ENCODE measurements around the gene HKDC1. TPM values are rescaled to one million over a fixed set of nuclear protein-coding genes. Genes with fewer than 3 reads are reported as not detected.
"Not testable (repeated sequence)": the region's sequence is repeated elsewhere in the genome, so short reads cannot be mapped to it uniquely, and the experiment has no call there.

The HKDC1 gene
- total RNA-seq, 4 donors from 2014 or later, result 26.8 to 39.6 (median 28.0) TPM; not detected in 1

GRCh38 chr10:69250041-69250440 is 29.9 kb downstream of the HKDC1 start:
- no peaks in the 10 kb centered on the region for H3K4me1 ChIP-seq
- no peaks in the 10 kb centered on the region for H3K36me3 ChIP-seq
- H3K27me3 ChIP-seq, result no peaks in the 10 kb centered on the region
- H3K4me3 ChIP-seq, result no peak overlapping the region
- WGBS, 2 donors (ENCODE audit: low coverage in 1 of 2), result 93 to 100% methylated on average over 1 to 13 of the region's 14 CpGs
- intact Hi-C loops (cut with DNase I; ENCODE audit: low total_unique reads) (no loop called here), in situ Hi-C loops (cut with MboI; ENCODE audit: low pct_ligation_motif_present in 1 of 4, low pct_unique_long_range_greater_than_20kb in 1 of 4, low sequenced_read_pairs in 3 of 4) (loop anchor here in 3 of 4 donors (25.0 kb wide), 2 partner anchors 262 to 387 kb away; partner anchors contain the start of gene FAM241B (in 1 of the 3))
- H3K9me3 ChIP-seq, result no peaks in the 10 kb centered on the region
- TF ChIP-seq POLR2AphosphoS5 (IDR thresholded peaks at IDR 0.05) (no peak), EP300 (IDR thresholded peaks at IDR 0.05; ENCODE audit: low read depth) (no peak), POLR2A (IDR thresholded peaks at IDR 0.05) (no peak), CTCF (IDR thresholded peaks at IDR 0.05) (no peak)
- no peak overlapping the region for H3K27ac ChIP-seq
- no peak for DNase-seq

GRCh38 chr10:69251417-69251816 is 31.3 kb downstream of the HKDC1 start:
- H3K9me3 ChIP-seq; H3K4me1 ChIP-seq; H3K36me3 ChIP-seq; DNase-seq; intact Hi-C loops (cut with DNase I; ENCODE audit: low total_unique reads); H3K4me3 ChIP-seq; H3K27ac ChIP-seq; H3K27me3 ChIP-seq: not testable (repeated sequence)
- WGBS, 2 donors (ENCODE audit: low coverage in 1 of 2), result 87 to 90% methylated on average over 2 of the region's 2 CpGs
- in situ Hi-C loops (cut with MboI; ENCODE audit: low pct_ligation_motif_present in 1 of 4, low pct_unique_long_range_greater_than_20kb in 1 of 4, low sequenced_read_pairs in 3 of 4), result loop anchor here in 3 of 4 donors (25.0 kb wide), 2 partner anchors 261 to 386 kb away; partner anchors contain the start of gene FAM241B (in 1 of the 3)

- H3K4me3 ChIP-seq, result no peak overlapping the region
- TF ChIP-seq POLR2AphosphoS5 (IDR thresholded peaks at IDR 0.05), result no peak
- no peak for TF ChIP-seq EP300 (IDR thresholded peaks at IDR 0.05; ENCODE audit: low read depth)
- no peak for TF ChIP-seq CTCF (IDR thresholded peaks at IDR 0.05)
- H3K27ac ChIP-seq, result no peak overlapping the region
- in situ Hi-C loops (cut with MboI; ENCODE audit: low pct_ligation_motif_present in 1 of 4, low pct_unique_long_range_greater_than_20kb in 1 of 4, low sequenced_read_pairs in 3 of 4), result loop anchor here in 3 of 4 donors (25.0 kb wide), 2 partner anchors 259 to 384 kb away; partner anchors contain the start of gene FAM241B (in 1 of the 3)
- no peaks in the 10 kb centered on the region for H3K36me3 ChIP-seq
- no peaks in the 10 kb centered on the region for H3K4me1 ChIP-seq
- intact Hi-C loops (cut with DNase I; ENCODE audit: low total_unique reads), result no loop called here
- no peak for DNase-seq
- H3K27me3 ChIP-seq, result no peaks in the 10 kb centered on the region
- 76% methylated on average over 3 of the region's 3 CpGs; no CpG with 5 or more reads in 1 of the 2 donors for WGBS, 2 donors (ENCODE audit: low coverage in 1 of 2)
- no peaks in the 10 kb centered on the region for H3K9me3 ChIP-seq
Observed at GRCh38 chr10:69253171-69253570, 33.0 kb downstream of the HKDC1 start.

- H3K27ac ChIP-seq, result no peak overlapping the region
- H3K27me3 ChIP-seq, result no peaks in the 10 kb centered on the region
- in situ Hi-C loops (cut with MboI; ENCODE audit: low pct_ligation_motif_present in 1 of 4, low pct_unique_long_range_greater_than_20kb in 1 of 4, low sequenced_read_pairs in 3 of 4) (loop anchor here in 3 of 4 donors (25.0 kb wide), 2 partner anchors 257 to 382 kb away; partner anchors contain the start of gene FAM241B (in 1 of the 3)), intact Hi-C loops (cut with DNase I; ENCODE audit: low total_unique reads) (no loop called here)
- H3K36me3 ChIP-seq, result no peaks in the 10 kb centered on the region
- TF ChIP-seq POLR2AphosphoS5 (IDR thresholded peaks at IDR 0.05) (no peak), CTCF (IDR thresholded peaks at IDR 0.05) (no peak), EP300 (IDR thresholded peaks at IDR 0.05; ENCODE audit: low read depth) (no peak), POLR2A (IDR thresholded peaks at IDR 0.05) (no peak)
- H3K4me3 ChIP-seq, result no peak overlapping the region
- no peak for DNase-seq
- H3K9me3 ChIP-seq, result no peaks in the 10 kb centered on the region
- 58 to 72% methylated on average over 3 to 7 of the region's 7 CpGs for WGBS, 2 donors (ENCODE audit: low coverage in 1 of 2)
- no peaks in the 10 kb centered on the region for H3K4me1 ChIP-seq
Observed at GRCh38 chr10:69254877-69255276, 34.7 kb downstream of the HKDC1 start.
